Loucy (cell line): ENCODE data around the gene AFF3.

Experiments
- CTCF ChIP-seq: fragments of 200-600 bp; sonication (generic); conservative IDR thresholded peaks from 2 replicates; pipeline ENCODE4 v1.5.1; 2014; ENCODE audit warnings: mild to moderate bottlenecking, antibody characterized with exemption, low read length
- EZH2phosphoT487 ChIP-seq: fragments of 200-600 bp; IDR thresholded peaks from 2 replicates; pipeline ENCODE4 v1.6.1; 2018; ENCODE audit warnings: antibody characterized with exemption, mild to moderate bottlenecking, moderate library complexity, borderline replicate concordance

- TF ChIP-seq CTCF (no peak), EZH2phosphoT487 (no peak)
Measured at GRCh38 chr2:99659874-99660273, 482.5 kb downstream of the AFF3 start.
